ENCODE data around the gene IL7R.
A peak's percentile ranks its signal among the peaks of the same experiment; 100 is the strongest.

The IL7R gene

GRCh38 chr5:35867998-35868397 is 11.3 kb downstream of the IL7R start:
- no peak for TF ChIP-seq JUND (IDR thresholded peaks at IDR 0.05; ENCODE audit: low read depth)
- DNase-seq (ENCODE audit: low read depth in 1 of 2, low spot score in 1 of 2), result no peak
- in situ Hi-C loops (cut with HindIII; ENCODE audit: low pct_unique_long_range_greater_than_20kb, low sequenced_read_pairs), result no loop called here

- no peak for TF ChIP-seq JUND (IDR thresholded peaks at IDR 0.05; ENCODE audit: low read depth)
- in situ Hi-C loops (cut with HindIII; ENCODE audit: low pct_unique_long_range_greater_than_20kb, low sequenced_read_pairs), result no loop called here
- no peak for DNase-seq (ENCODE audit: low read depth in 1 of 2, low spot score in 1 of 2)
Measured at GRCh38 chr5:35869685-35870277, 13.1 kb downstream of the IL7R start.

- TF ChIP-seq JUND (IDR thresholded peaks at IDR 0.05; ENCODE audit: low read depth), result no peak
- no peak for DNase-seq (ENCODE audit: low read depth in 1 of 2, low spot score in 1 of 2)
- in situ Hi-C loops (cut with HindIII; ENCODE audit: low pct_unique_long_range_greater_than_20kb, low sequenced_read_pairs), result no loop called here
Measured at GRCh38 chr5:35870605-35871004, 13.9 kb downstream of the IL7R start.

GRCh38 chr5:35876454-35876853 is 19.8 kb downstream of the IL7R start:
- no peak for DNase-seq (ENCODE audit: low read depth in 1 of 2, low spot score in 1 of 2)
- in situ Hi-C loops (cut with HindIII; ENCODE audit: low pct_unique_long_range_greater_than_20kb, low sequenced_read_pairs), result no loop called here
- no peak for TF ChIP-seq JUND (IDR thresholded peaks at IDR 0.05; ENCODE audit: low read depth)

- peak in 1 of 2 experiments; percentile 14 for DNase-seq (ENCODE audit: low read depth in 1 of 2, low spot score in 1 of 2)
- no peak for TF ChIP-seq JUND (IDR thresholded peaks at IDR 0.05; ENCODE audit: low read depth)
- in situ Hi-C loops (cut with HindIII; ENCODE audit: low pct_unique_long_range_greater_than_20kb, low sequenced_read_pairs), result no loop called here
Measured at GRCh38 chr5:35876922-35877321, 20.2 kb downstream of the IL7R start.

GRCh38 chr5:35877655-35878054 is 21.0 kb downstream of the IL7R start:
- no peak for DNase-seq (ENCODE audit: low read depth in 1 of 2, low spot score in 1 of 2)
- in situ Hi-C loops (cut with HindIII; ENCODE audit: low pct_unique_long_range_greater_than_20kb, low sequenced_read_pairs), result no loop called here
- TF ChIP-seq JUND (IDR thresholded peaks at IDR 0.05; ENCODE audit: low read depth), result no peak

GRCh38 chr5:35878079-35878478 is 21.4 kb downstream of the IL7R start:
- no peak for DNase-seq (ENCODE audit: low read depth in 1 of 2, low spot score in 1 of 2)
- in situ Hi-C loops (cut with HindIII; ENCODE audit: low pct_unique_long_range_greater_than_20kb, low sequenced_read_pairs), result no loop called here
- no peak for TF ChIP-seq JUND (IDR thresholded peaks at IDR 0.05; ENCODE audit: low read depth)

- in situ Hi-C loops (cut with HindIII; ENCODE audit: low pct_unique_long_range_greater_than_20kb, low sequenced_read_pairs), result no loop called here
- no peak for TF ChIP-seq JUND (IDR thresholded peaks at IDR 0.05; ENCODE audit: low read depth)
- DNase-seq (ENCODE audit: low read depth in 1 of 2, low spot score in 1 of 2), result no peak
Measured at GRCh38 chr5:35879096-35879495, 22.4 kb downstream of the IL7R start.

GRCh38 chr5:35879649-35880048 is 23.0 kb downstream of the IL7R start:
- TF ChIP-seq JUND (IDR thresholded peaks at IDR 0.05; ENCODE audit: low read depth), result no peak
- DNase-seq (ENCODE audit: low read depth in 1 of 2, low spot score in 1 of 2), result no peak
- in situ Hi-C loops (cut with HindIII; ENCODE audit: low pct_unique_long_range_greater_than_20kb, low sequenced_read_pairs), result no loop called here

- in situ Hi-C loops (cut with HindIII; ENCODE audit: low pct_unique_long_range_greater_than_20kb, low sequenced_read_pairs), result no loop called here
Measured at GRCh38 chr5:35880156-35880555, 23.5 kb downstream of the IL7R start.

GRCh38 chr5:35881758-35882157 is 25.1 kb downstream of the IL7R start:
- DNase-seq (ENCODE audit: low read depth in 1 of 2, low spot score in 1 of 2), result no peak
- no peak for TF ChIP-seq JUND (IDR thresholded peaks at IDR 0.05; ENCODE audit: low read depth)
- in situ Hi-C loops (cut with HindIII; ENCODE audit: low pct_unique_long_range_greater_than_20kb, low sequenced_read_pairs), result no loop called here

More at GRCh38 chr5:35880156-35880555, 23.5 kb downstream of the IL7R start:
- TF ChIP-seq JUND (IDR thresholded peaks at IDR 0.05; ENCODE audit: low read depth), result no peak
- no peak for DNase-seq (ENCODE audit: low read depth in 1 of 2, low spot score in 1 of 2)

- TF ChIP-seq JUND (IDR thresholded peaks at IDR 0.05; ENCODE audit: low read depth), result no peak
- peak in 1 of 2 experiments; percentile 13 for DNase-seq (ENCODE audit: low read depth in 1 of 2, low spot score in 1 of 2)
- in situ Hi-C loops (cut with HindIII; ENCODE audit: low pct_unique_long_range_greater_than_20kb, low sequenced_read_pairs), result no loop called here
Measured at GRCh38 chr5:35884191-35884769, 27.6 kb downstream of the IL7R start.

GRCh38 chr5:35884773-35885172 is 28.1 kb downstream of the IL7R start:
- DNase-seq (ENCODE audit: low read depth in 1 of 2, low spot score in 1 of 2), result no peak
- in situ Hi-C loops (cut with HindIII; ENCODE audit: low pct_unique_long_range_greater_than_20kb, low sequenced_read_pairs), result no loop called here
- no peak for TF ChIP-seq JUND (IDR thresholded peaks at IDR 0.05; ENCODE audit: low read depth)

- DNase-seq (ENCODE audit: low read depth in 1 of 2, low spot score in 1 of 2), result no peak
- in situ Hi-C loops (cut with HindIII; ENCODE audit: low pct_unique_long_range_greater_than_20kb, low sequenced_read_pairs), result no loop called here
- no peak for TF ChIP-seq JUND (IDR thresholded peaks at IDR 0.05; ENCODE audit: low read depth)
Measured at GRCh38 chr5:35886381-35886780, 29.7 kb downstream of the IL7R start.

All from T47D (cell line).